ENCODE results near the gene AUTS2. TPM values are rescaled to one million over a fixed set of nuclear protein-coding genes. Genes with fewer than 3 reads are reported as not detected.

The AUTS2 gene
- polyA plus RNA-seq, 1 donor (not counting 4 experiments of a cell fraction or from before 2014, with no cell fraction given): 4.7 TPM

GRCh38 chr7:69994886-69995542, 396.7 kb downstream of the AUTS2 start:
- Histone ChIP-seq H3K27ac (ENCODE audit: control insufficient read depth, insufficient read depth, low read length) (no peak overlapping the region), H3K4me2 (ENCODE audit: control insufficient read depth, extremely low read depth, insufficient read depth, low read depth, low read length) (no peak overlapping the region), H4K20me1 (ENCODE audit: control insufficient read depth, extremely low read depth, insufficient read depth, low read length) (no peaks in the 10 kb centered on the region), H3K36me3 (ENCODE audit: control insufficient read depth in 2 of 2, extremely low read depth in 1 of 2, insufficient read depth in 2 of 2, low read length in 2 of 2) (no peaks in the 10 kb centered on the region), H3K27me3 (ENCODE audit: control insufficient read depth, extremely low read depth, insufficient read depth, low read length) (no peaks in the 10 kb centered on the region), H3K79me2 (ENCODE audit: control insufficient read depth, insufficient read depth, low read length) (no peaks in the 10 kb centered on the region), H3K4me3 (ENCODE audit: control insufficient read depth in 2 of 3, extremely low read depth in 1 of 3, insufficient read depth in 2 of 3, low read depth in 1 of 3, low read length in 3 of 3) (no peak overlapping the region), H2AFZ (ENCODE audit: control insufficient read depth, low read length) (no peak overlapping the region), H3K9me3 (ENCODE audit: control insufficient read depth, low read depth, low read length) (no peaks in the 10 kb centered on the region), H3K9ac (ENCODE audit: control insufficient read depth, extremely low read depth, insufficient read depth, low read length) (no peak overlapping the region), H3K9me1 (ENCODE audit: control insufficient read depth, extremely low read depth, insufficient read depth, low read length) (no peaks in the 10 kb centered on the region), H3K4me1 (ENCODE audit: control insufficient read depth, extremely low read depth, insufficient read depth, low read length) (no peaks in the 10 kb centered on the region)
- no peak for DNase-seq (ENCODE audit: low read depth, low spot score)
- dilution Hi-C loops (cut with MboI; ENCODE audit: extremely low pct_ligation_motif_present, low sequenced_read_pairs): no loop called here
- FAIRE-seq: no peak
- no peak for TF ChIP-seq CTCF (optimal IDR thresholded peaks at IDR 0.05 in 1 of 3, IDR thresholded peaks at IDR 0.05 in 1 of 3, conservative IDR thresholded peaks at IDR 0.05 in 1 of 3; ENCODE audit: extremely low read depth in 1 of 3, insufficient read depth in 2 of 3, low read length in 3 of 3)
- no peak for TF ChIP-seq EZH2 (IDR thresholded peaks at IDR 0.05; ENCODE audit: low read length)

GRCh38 chr7:69996121-69996520, 397.8 kb downstream of the AUTS2 start:
- Histone ChIP-seq H3K4me1 (ENCODE audit: control insufficient read depth, extremely low read depth, insufficient read depth, low read length) (no peaks in the 10 kb centered on the region), H3K4me2 (ENCODE audit: control insufficient read depth, extremely low read depth, insufficient read depth, low read depth, low read length) (no peak overlapping the region), H3K9me3 (ENCODE audit: control insufficient read depth, low read depth, low read length) (no peaks in the 10 kb centered on the region), H3K79me2 (ENCODE audit: control insufficient read depth, insufficient read depth, low read length) (no peaks in the 10 kb centered on the region), H3K9ac (ENCODE audit: control insufficient read depth, extremely low read depth, insufficient read depth, low read length) (no peak overlapping the region), H3K36me3 (ENCODE audit: control insufficient read depth in 2 of 2, extremely low read depth in 1 of 2, insufficient read depth in 2 of 2, low read length in 2 of 2) (no peaks in the 10 kb centered on the region), H3K9me1 (ENCODE audit: control insufficient read depth, extremely low read depth, insufficient read depth, low read length) (no peaks in the 10 kb centered on the region), H4K20me1 (ENCODE audit: control insufficient read depth, extremely low read depth, insufficient read depth, low read length) (no peaks in the 10 kb centered on the region), H3K27me3 (ENCODE audit: control insufficient read depth, extremely low read depth, insufficient read depth, low read length) (no peaks in the 10 kb centered on the region), H3K4me3 (ENCODE audit: control insufficient read depth in 2 of 3, extremely low read depth in 1 of 3, insufficient read depth in 2 of 3, low read depth in 1 of 3, low read length in 3 of 3) (no peak overlapping the region), H3K27ac (ENCODE audit: control insufficient read depth, insufficient read depth, low read length) (no peak overlapping the region), H2AFZ (ENCODE audit: control insufficient read depth, low read length) (no peak overlapping the region)
- DNase-seq (ENCODE audit: low read depth, low spot score) (no peak), FAIRE-seq (no peak)
- no peak for TF ChIP-seq CTCF (optimal IDR thresholded peaks at IDR 0.05 in 1 of 3, IDR thresholded peaks at IDR 0.05 in 1 of 3, conservative IDR thresholded peaks at IDR 0.05 in 1 of 3; ENCODE audit: extremely low read depth in 1 of 3, insufficient read depth in 2 of 3, low read length in 3 of 3)
- TF ChIP-seq EZH2 (IDR thresholded peaks at IDR 0.05; ENCODE audit: low read length): no peak
- dilution Hi-C loops (cut with MboI; ENCODE audit: extremely low pct_ligation_motif_present, low sequenced_read_pairs): no loop called here
